Measurements from ENCODE around the gene EWSR1.

EWSR1 gene

GRCh38 chr22:29334696-29335344 is 66.8 kb downstream of the EWSR1 start:
- peaks cover 94% of the 10 kb centered on the region for H3K36me3 ChIP-seq (ENCODE audit: insufficient read depth, low read length)
- H3K4me1 ChIP-seq (ENCODE audit: insufficient read depth, low read length), result no peaks in the 10 kb centered on the region
- no peak overlapping the region for H3K4me2 ChIP-seq (ENCODE audit: insufficient read depth, low read length)
- TF ChIP-seq CTCF (IDR thresholded peaks at IDR 0.05; ENCODE audit: borderline replicate concordance, extremely low read depth, low read length, poor library complexity, severe bottlenecking) (no peak), EZH2 (IDR thresholded peaks at IDR 0.05; ENCODE audit: borderline replicate concordance, low read depth, low read length, severe bottlenecking) (no peak)
- no peak overlapping the region for H3K9ac ChIP-seq (ENCODE audit: low read depth, low read length)
- no peaks in the 10 kb centered on the region for H3K27me3 ChIP-seq (ENCODE audit: insufficient read depth, low read length, poor library complexity)
- H4K20me1 ChIP-seq (ENCODE audit: insufficient read depth, low read length), result 0 out of 2 replicates have a peak, but pooled peaks cover 4% of the 10 kb centered on the region
- H3K79me2 ChIP-seq (ENCODE audit: insufficient read depth, low read length), result no peaks in the 10 kb centered on the region
- no peak overlapping the region for H3K4me3 ChIP-seq (ENCODE audit: low read depth in 1 of 2, low read length in 2 of 2)
- no peaks in the 10 kb centered on the region for H3K9me3 ChIP-seq (ENCODE audit: insufficient read depth, low read length, severe bottlenecking)
- no peak for ATAC-seq (ENCODE audit: insufficient read depth, low read depth)
- H3K27ac ChIP-seq (ENCODE audit: low read length), result no peak overlapping the region
- H2AFZ ChIP-seq (ENCODE audit: low read depth, low read length), result no peak overlapping the region
- DNase-seq, result no peak

- no peak overlapping the region for H3K4me3 ChIP-seq (ENCODE audit: low read depth in 1 of 2, low read length in 2 of 2)
- 0 out of 2 replicates have a peak, but pooled peaks cover 4% of the 10 kb centered on the region for H4K20me1 ChIP-seq (ENCODE audit: insufficient read depth, low read length)
- no peaks in the 10 kb centered on the region for H3K79me2 ChIP-seq (ENCODE audit: insufficient read depth, low read length)
- no peak for ATAC-seq (ENCODE audit: insufficient read depth, low read depth)
- TF ChIP-seq EZH2 (IDR thresholded peaks at IDR 0.05; ENCODE audit: borderline replicate concordance, low read depth, low read length, severe bottlenecking), result no peak
- TF ChIP-seq CTCF (IDR thresholded peaks at IDR 0.05; ENCODE audit: borderline replicate concordance, extremely low read depth, low read length, poor library complexity, severe bottlenecking), result no peak
- no peak overlapping the region for H3K9ac ChIP-seq (ENCODE audit: low read depth, low read length)
- DNase-seq, result no peak
- no peaks in the 10 kb centered on the region for H3K9me3 ChIP-seq (ENCODE audit: insufficient read depth, low read length, severe bottlenecking)
- no peak overlapping the region for H3K4me2 ChIP-seq (ENCODE audit: insufficient read depth, low read length)
- H3K36me3 ChIP-seq (ENCODE audit: insufficient read depth, low read length), result peaks cover 94% of the 10 kb centered on the region
- H3K27me3 ChIP-seq (ENCODE audit: insufficient read depth, low read length, poor library complexity), result no peaks in the 10 kb centered on the region
- H2AFZ ChIP-seq (ENCODE audit: low read depth, low read length), result no peak overlapping the region
- H3K4me1 ChIP-seq (ENCODE audit: insufficient read depth, low read length), result no peaks in the 10 kb centered on the region
- no peak overlapping the region for H3K27ac ChIP-seq (ENCODE audit: low read length)
Measured at GRCh38 chr22:29335656-29336055, 67.6 kb downstream of the EWSR1 start.

- peaks cover 94% of the 10 kb centered on the region for H3K36me3 ChIP-seq (ENCODE audit: insufficient read depth, low read length)
- no peak overlapping the region for H3K27ac ChIP-seq (ENCODE audit: low read length)
- no peak for ATAC-seq (ENCODE audit: insufficient read depth, low read depth)
Measured at GRCh38 chr22:29336751-29337490, 68.9 kb downstream of the EWSR1 start.

More at GRCh38 chr22:29336751-29337490, 68.9 kb downstream of the EWSR1 start:
- Histone ChIP-seq H3K9me3 (ENCODE audit: insufficient read depth, low read length, severe bottlenecking) (no peaks in the 10 kb centered on the region), H3K4me2 (ENCODE audit: insufficient read depth, low read length) (no peak overlapping the region), H4K20me1 (ENCODE audit: insufficient read depth, low read length) (0 out of 2 replicates have a peak, but pooled peaks cover 7% of the 10 kb centered on the region), H3K27me3 (ENCODE audit: insufficient read depth, low read length, poor library complexity) (no peaks in the 10 kb centered on the region), H3K4me1 (ENCODE audit: insufficient read depth, low read length) (no peaks in the 10 kb centered on the region), H3K79me2 (ENCODE audit: insufficient read depth, low read length) (no peaks in the 10 kb centered on the region), H3K4me3 (ENCODE audit: low read depth in 1 of 2, low read length in 2 of 2) (no peak overlapping the region), H3K9ac (ENCODE audit: low read depth, low read length) (no peak overlapping the region), H2AFZ (ENCODE audit: low read depth, low read length) (no peak overlapping the region)
- no peak for DNase-seq
- no peak for TF ChIP-seq EZH2 (IDR thresholded peaks at IDR 0.05; ENCODE audit: borderline replicate concordance, low read depth, low read length, severe bottlenecking)
- TF ChIP-seq CTCF (IDR thresholded peaks at IDR 0.05; ENCODE audit: borderline replicate concordance, extremely low read depth, low read length, poor library complexity, severe bottlenecking), result no peak

All from DND-41 (cell line).